Endodermal cell (in vitro differentiated cells): ENCODE results near the gene ARFIP1. TPM values are rescaled to one million over a fixed set of nuclear protein-coding genes. Genes with fewer than 3 reads are reported as not detected.

Experiments
- DNase-seq: peaks from one replicate; pipeline ENCODE4 v3.0.0-alpha.2; 2017
- H3K27ac ChIP-seq: 2 replicates; pipeline ENCODE4 v1.5.1; 2013; ENCODE audit warnings: mild to moderate bottlenecking, low read depth, low read length, moderate library complexity
- H3K27me3 ChIP-seq: 2 replicates; pipeline ENCODE4 v1.6.1; 2013; ENCODE audit warnings: mild to moderate bottlenecking, low read length, moderate library complexity; ENCODE audit not compliant: insufficient read depth, control insufficient read depth, poor library complexity, severe bottlenecking
- H3K36me3 ChIP-seq: 2 replicates; pipeline ENCODE4 v1.7.0; 2013; ENCODE audit warnings: mild to moderate bottlenecking, low read length, moderate library complexity; ENCODE audit not compliant: control insufficient read depth, insufficient read depth
- H3K4me1 ChIP-seq: one replicate; pipeline ENCODE4 v1.7.0; 2013; ENCODE audit warnings: low read length; ENCODE audit not compliant: control insufficient read depth, insufficient read depth
- H3K4me3 ChIP-seq: 2 replicates; pipeline ENCODE4 v1.5.1; 2013; ENCODE audit warnings: mild to moderate bottlenecking, low read length, moderate library complexity
- H3K9ac ChIP-seq: 2 replicates; pipeline ENCODE4 v1.6.1; 2013; ENCODE audit warnings: mild to moderate bottlenecking, low read length, moderate library complexity; ENCODE audit not compliant: poor library complexity, severe bottlenecking; ENCODE audit errors: extremely low read depth
- H3K9me3 ChIP-seq: 2 replicates; pipeline ENCODE4 v1.6.1; 2013; ENCODE audit warnings: mild to moderate bottlenecking, low read length, moderate library complexity; ENCODE audit not compliant: control insufficient read depth
- H3K27ac Mint-ChIP-seq: 2 replicates; pipeline ENCODE4 v1.8.0; 2020; ENCODE audit warnings: mixed read lengths
- H3K27me3 Mint-ChIP-seq: 2 replicates; pipeline ENCODE4 v1.8.0; 2021; ENCODE audit warnings: mild to moderate bottlenecking, mixed read lengths; ENCODE audit not compliant: insufficient read depth
- H3K36me3 Mint-ChIP-seq: 2 replicates; pipeline ENCODE4 v1.8.0; 2020; ENCODE audit warnings: low read depth, mixed read lengths
- H3K4me1 Mint-ChIP-seq: 2 replicates; pipeline ENCODE4 v1.8.0; 2020; ENCODE audit warnings: mixed read lengths
- H3K4me3 Mint-ChIP-seq: 2 replicates; pipeline ENCODE4 v1.8.0; 2020; ENCODE audit warnings: mild to moderate bottlenecking, moderate library complexity, mixed read lengths
- H3K9me3 Mint-ChIP-seq: 2 replicates; pipeline ENCODE4 v1.8.0; 2020; ENCODE audit warnings: mild to moderate bottlenecking, mixed read lengths
- CTCF ChIP-seq: fragments of 200-600 bp; sonication (generic); conservative IDR thresholded peaks from 2 replicates; pipeline ENCODE4 v1.5.0; 2021; ENCODE audit warnings: antibody characterized with exemption, mild to moderate bottlenecking
- WGBS, 2 experiments: methylation state at CpG; one replicate each; pipeline versions ENCODE4 v1.1.5 to v1.1.7; 2013; ENCODE audit warnings: missing lambda C conversion rate in 2 of 2, mixed read lengths in 1 of 2; ENCODE audit not compliant: insufficient coverage in 1 of 2, insufficient read length in 1 of 2; 5-methylcytosine and 5-hydroxymethylcytosine counted together
- total RNA-seq, 2 donors: library from RNA; stranded (reverse); fragmentation: NEBNext Ultra II Directional in 1 of 2; extraction: Animal tissue kit (Norgen Biotek cat#: 25700) in 1 of 2; gene quantifications; 2 replicates in 1 of 2; 3 replicates in 1 of 2; pipeline ENCODE4 v1.2.1, GENCODE V29; 2021

ARFIP1 gene
- total RNA-seq, 2 donors from 2014 or later, result 34.3 to 39.4 TPM

GRCh38 chr4:152950402-152951274 lies 170.9 kb downstream of the ARFIP1 start:
- WGBS, 2 experiments, result 71 to 79% methylated on average over 7 to 11 of the region's 11 CpGs
- peaks cover 22% of the 10 kb centered on the region for H3K36me3 Mint-ChIP-seq
- H3K27me3 Mint-ChIP-seq, result peaks cover under 1% of the 10 kb centered on the region
- DNase-seq, result no peak
- Histone ChIP-seq H3K27me3 (no peaks in the 10 kb centered on the region), H3K27ac (no peak overlapping the region), H3K9me3 (no peaks in the 10 kb centered on the region), H3K36me3 (no peaks in the 10 kb centered on the region), H3K9ac (no peak overlapping the region), H3K4me3 (no peak overlapping the region), H3K4me1 (peaks cover 29% of the 10 kb centered on the region)
- TF ChIP-seq CTCF, result no peak
- peaks cover 36% of the 10 kb centered on the region for H3K4me1 Mint-ChIP-seq
- H3K27ac Mint-ChIP-seq, result peak overlapping the region; percentile 37
- no peak overlapping the region for H3K4me3 Mint-ChIP-seq
- no peaks in the 10 kb centered on the region for H3K9me3 Mint-ChIP-seq

- Histone ChIP-seq H3K9me3 (no peaks in the 10 kb centered on the region), H3K36me3 (no peaks in the 10 kb centered on the region), H3K27ac (no peak overlapping the region), H3K4me3 (peak overlapping the region; percentile 31), H3K9ac (no peak overlapping the region), H3K4me1 (peaks cover 29% of the 10 kb centered on the region), H3K27me3 (no peaks in the 10 kb centered on the region)
- peak overlapping the region; percentile 40 for H3K27ac Mint-ChIP-seq
- no peaks in the 10 kb centered on the region for H3K9me3 Mint-ChIP-seq
- TF ChIP-seq CTCF, result no peak
- WGBS, 2 experiments, result 36 to 46% methylated on average over 2 to 3 of the region's 3 CpGs
- H3K4me1 Mint-ChIP-seq, result peaks cover 43% of the 10 kb centered on the region
- H3K27me3 Mint-ChIP-seq, result peaks cover 3% of the 10 kb centered on the region
- H3K36me3 Mint-ChIP-seq, result peaks cover 22% of the 10 kb centered on the region
- no peak for DNase-seq
- no peak overlapping the region for H3K4me3 Mint-ChIP-seq
Observed at GRCh38 chr4:152951348-152951747, 171.6 kb downstream of the ARFIP1 start.

GRCh38 chr4:152953514-152953913 lies 173.8 kb downstream of the ARFIP1 start:
- Histone ChIP-seq H3K36me3 (no peaks in the 10 kb centered on the region), H3K27me3 (no peaks in the 10 kb centered on the region), H3K9me3 (no peaks in the 10 kb centered on the region), H3K4me3 (no peak overlapping the region), H3K27ac (no peak overlapping the region), H3K4me1 (peaks cover 43% of the 10 kb centered on the region), H3K9ac (no peak overlapping the region)
- Mint-ChIP-seq H3K27ac (no peak overlapping the region), H3K9me3 (no peaks in the 10 kb centered on the region), H3K27me3 (peaks cover 3% of the 10 kb centered on the region), H3K36me3 (peaks cover 16% of the 10 kb centered on the region), H3K4me3 (no peak overlapping the region), H3K4me1 (peaks cover 65% of the 10 kb centered on the region)
- WGBS, 2 experiments, result 77% methylated on average over 3 of the region's 3 CpGs; no CpG with 5 or more reads in 1 of the 2 experiments
- no peak for DNase-seq
- TF ChIP-seq CTCF, result no peak
